Activated CD4-positive, alpha-beta T cell treated with anti-CD3 and anti-CD28 coated beads, Interleukin-2, amount 50 U/mL, for 48 hours (primary cell): ENCODE results near the gene STRN.
"Not testable (repeated sequence)": the region's sequence is repeated elsewhere in the genome, so short reads cannot be mapped to it uniquely, and the experiment has no call there.

ENCODE experiments used
- DNase-seq, 2 experiments: peaks; one replicate each; pipeline ENCODE4 v3.0.0-alpha.2; 2020

Gene STRN

GRCh38 chr2:36906277-36906676 lies 60.1 kb downstream of the STRN start:
- no peak for DNase-seq

- no peak for DNase-seq
Observed at GRCh38 chr2:36904636-36905035, 61.7 kb downstream of the STRN start.

- no peak for DNase-seq
Observed at GRCh38 chr2:36902385-36903120, 63.8 kb downstream of the STRN start.

- no peak for DNase-seq
Observed at GRCh38 chr2:36892805-36893204, 73.5 kb downstream of the STRN start.

- DNase-seq, result peak in 1 of 2 experiments; percentile 6
Observed at GRCh38 chr2:36889795-36890194, 76.5 kb downstream of the STRN start.

- DNase-seq, result not testable (repeated sequence)
Observed at GRCh38 chr2:36887095-36887494, 79.2 kb downstream of the STRN start.

GRCh38 chr2:36886664-36887063 lies 79.7 kb downstream of the STRN start:
- DNase-seq, result no peak

GRCh38 chr2:36885605-36886004 lies 80.7 kb downstream of the STRN start:
- no peak for DNase-seq

GRCh38 chr2:36882532-36882931 lies 83.8 kb downstream of the STRN start:
- no peak for DNase-seq

- no peak for DNase-seq
Observed at GRCh38 chr2:36881816-36882215, 84.5 kb downstream of the STRN start.

GRCh38 chr2:36878429-36878828 lies 87.9 kb downstream of the STRN start:
- no peak for DNase-seq

GRCh38 chr2:36871068-36871707 lies 95.1 kb downstream of the STRN start:
- DNase-seq, result no peak

GRCh38 chr2:36869606-36870005 lies 96.7 kb downstream of the STRN start:
- no peak for DNase-seq

GRCh38 chr2:36861896-36862295 lies 104.4 kb downstream of the STRN start:
- no peak for DNase-seq

- DNase-seq, result no peak
Observed at GRCh38 chr2:36859366-36859792, 107.0 kb downstream of the STRN start.

GRCh38 chr2:36858551-36859365 lies 107.6 kb downstream of the STRN start:
- DNase-seq, result no peak

GRCh38 chr2:36857713-36858112 lies 108.6 kb downstream of the STRN start:
- DNase-seq, result no peak

- no peak for DNase-seq
Observed at GRCh38 chr2:36855429-36855828, 110.9 kb downstream of the STRN start.

GRCh38 chr2:36854241-36854640 lies 112.1 kb downstream of the STRN start:
- no peak for DNase-seq

- no peak for DNase-seq
Observed at GRCh38 chr2:36849265-36849664, 117.1 kb downstream of the STRN start.

- no peak for DNase-seq
Observed at GRCh38 chr2:36843838-36844237, 122.5 kb downstream of the STRN start.

- no peak for DNase-seq
Observed at GRCh38 chr2:36839976-36840617, 126.2 kb downstream of the STRN start.
